ENCODE data around the gene SORCS3. TPM values are rescaled to one million over a fixed set of nuclear protein-coding genes. Genes with fewer than 3 reads are reported as not detected.
A peak's percentile ranks its signal among the peaks of the same experiment; 100 is the strongest.

The SORCS3 gene
- total RNA-seq, 4 donors from 2014 or later: 0.12 to 0.32 (median 0.15) TPM; not detected in 1

DNA sequence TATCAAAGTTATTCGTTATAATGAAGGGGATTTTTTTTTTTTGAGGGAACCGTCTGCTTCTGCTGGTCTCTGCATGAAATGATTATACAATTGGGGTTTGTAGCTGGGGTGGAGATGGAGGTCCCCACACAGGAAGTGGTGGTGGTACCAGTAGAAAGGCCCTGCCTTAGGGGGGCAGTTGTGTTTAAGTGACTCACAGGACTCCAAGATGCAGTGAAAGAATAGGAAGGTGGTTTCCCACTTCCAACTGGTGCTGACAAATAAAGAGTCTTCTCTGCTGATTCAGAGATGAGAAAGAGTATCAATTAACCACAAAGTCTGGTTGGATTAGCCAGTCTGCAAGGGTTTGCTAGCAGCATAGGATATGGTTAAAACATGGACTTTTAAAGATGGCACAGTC lies 376.0 kb downstream of the SORCS3 start:
- WGBS, 2 donors: 33 to 82% methylated on average over 2 of the region's 2 CpGs
- DNase-seq (ENCODE audit: low spot score in 2 of 2): no peak
- intact Hi-C loops (cut with DNase I; ENCODE audit: low total_unique reads): no loop called here
- TF ChIP-seq POLR2A (IDR thresholded peaks at IDR 0.05): no peak
- TF ChIP-seq, protein P1, sequence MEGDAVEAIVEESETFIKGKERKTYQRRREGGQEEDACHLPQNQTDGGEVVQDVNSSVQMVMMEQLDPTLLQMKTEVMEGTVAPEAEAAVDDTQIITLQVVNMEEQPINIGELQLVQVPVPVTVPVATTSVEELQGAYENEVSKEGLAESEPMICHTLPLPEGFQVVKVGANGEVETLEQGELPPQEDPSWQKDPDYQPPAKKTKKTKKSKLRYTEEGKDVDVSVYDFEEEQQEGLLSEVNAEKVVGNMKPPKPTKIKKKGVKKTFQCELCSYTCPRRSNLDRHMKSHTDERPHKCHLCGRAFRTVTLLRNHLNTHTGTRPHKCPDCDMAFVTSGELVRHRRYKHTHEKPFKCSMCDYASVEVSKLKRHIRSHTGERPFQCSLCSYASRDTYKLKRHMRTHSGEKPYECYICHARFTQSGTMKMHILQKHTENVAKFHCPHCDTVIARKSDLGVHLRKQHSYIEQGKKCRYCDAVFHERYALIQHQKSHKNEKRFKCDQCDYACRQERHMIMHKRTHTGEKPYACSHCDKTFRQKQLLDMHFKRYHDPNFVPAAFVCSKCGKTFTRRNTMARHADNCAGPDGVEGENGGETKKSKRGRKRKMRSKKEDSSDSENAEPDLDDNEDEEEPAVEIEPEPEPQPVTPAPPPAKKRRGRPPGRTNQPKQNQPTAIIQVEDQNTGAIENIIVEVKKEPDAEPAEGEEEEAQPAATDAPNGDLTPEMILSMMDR (IDR thresholded peaks at IDR 0.05): no peak
- no peak overlapping the region for H3K4me3 ChIP-seq (ENCODE audit: low read depth, poor library complexity, severe bottlenecking)

DNA sequence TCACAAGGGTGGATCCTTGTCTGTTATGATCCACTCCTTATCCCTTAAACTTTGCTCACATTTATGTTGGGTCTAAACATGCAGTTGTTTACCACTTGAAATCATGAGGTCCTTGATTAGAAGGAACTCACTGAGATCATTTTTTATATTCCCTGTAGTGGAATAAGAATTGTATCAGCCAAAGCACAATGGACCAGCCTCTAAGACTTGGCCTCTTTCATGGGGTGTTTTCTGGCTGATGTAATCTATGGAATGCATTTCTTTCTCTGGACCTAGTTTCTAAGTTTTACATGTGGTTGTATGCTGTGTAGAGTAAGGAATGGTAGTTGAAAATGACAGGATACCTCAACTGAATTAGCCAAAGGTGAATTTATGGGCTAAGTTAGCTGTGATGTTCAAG lies 376.6 kb downstream of the SORCS3 start:
- intact Hi-C loops (cut with DNase I; ENCODE audit: low total_unique reads): no loop called here
- H3K4me3 ChIP-seq (ENCODE audit: low read depth, poor library complexity, severe bottlenecking): no peak overlapping the region
- no peak for DNase-seq (ENCODE audit: low spot score in 2 of 2)
- no peak for TF ChIP-seq POLR2A (IDR thresholded peaks at IDR 0.05)
- TF ChIP-seq, protein P1 (IDR thresholded peaks at IDR 0.05): no peak

DNA sequence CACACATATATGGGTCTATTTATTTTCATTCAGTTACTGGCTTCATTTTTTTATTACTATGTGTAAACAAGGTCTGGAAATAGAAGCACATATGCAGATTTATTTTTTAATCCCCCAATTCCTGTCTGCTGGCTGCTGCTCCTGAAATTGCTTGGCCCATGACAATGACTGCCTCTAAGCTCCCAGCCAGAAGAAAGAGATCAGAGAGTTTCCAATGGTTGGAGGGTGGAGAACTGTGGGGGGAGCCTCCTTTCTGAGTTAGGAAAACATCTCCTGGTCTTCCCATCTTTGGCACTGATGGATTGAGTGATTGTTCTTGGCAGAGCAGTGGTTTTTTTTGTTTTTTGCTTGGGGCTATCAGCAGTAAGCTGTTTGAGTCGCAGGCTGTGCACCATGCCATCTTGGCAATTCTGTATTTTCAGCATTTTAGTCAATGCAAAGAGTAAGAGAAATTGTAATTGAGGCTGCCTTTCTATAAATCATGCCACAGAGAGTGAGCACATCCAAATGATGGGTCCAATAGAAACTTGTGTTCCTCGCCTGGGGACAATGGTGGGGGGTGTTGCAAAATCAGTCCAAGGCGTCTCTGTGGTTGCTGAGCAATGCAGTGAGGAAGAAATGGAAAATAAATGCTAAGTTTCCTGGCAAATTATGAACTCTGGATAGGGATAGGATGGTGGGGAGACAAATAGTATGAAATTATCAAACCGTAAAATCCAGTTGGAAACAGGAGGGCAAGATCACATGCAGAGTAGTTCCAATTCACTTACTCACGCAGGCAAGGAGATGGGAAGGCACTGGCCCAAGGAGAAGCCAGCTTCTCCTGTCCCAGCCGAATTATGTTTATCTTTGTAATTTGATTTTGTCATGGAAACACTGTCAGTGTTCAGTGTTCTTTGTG lies 382.4 kb downstream of the SORCS3 start:
- H3K4me3 ChIP-seq (ENCODE audit: low read depth, poor library complexity, severe bottlenecking): no peak overlapping the region
- WGBS, 2 donors: 25 to 35% methylated on average over 6 of the region's 6 CpGs
- intact Hi-C loops (cut with DNase I; ENCODE audit: low total_unique reads): no loop called here
- peak in 1 of 2 donors; percentile 51 for DNase-seq (ENCODE audit: low spot score in 2 of 2)
- TF ChIP-seq, protein P1 (IDR thresholded peaks at IDR 0.05): no peak
- no peak for TF ChIP-seq POLR2A (IDR thresholded peaks at IDR 0.05)

DNA sequence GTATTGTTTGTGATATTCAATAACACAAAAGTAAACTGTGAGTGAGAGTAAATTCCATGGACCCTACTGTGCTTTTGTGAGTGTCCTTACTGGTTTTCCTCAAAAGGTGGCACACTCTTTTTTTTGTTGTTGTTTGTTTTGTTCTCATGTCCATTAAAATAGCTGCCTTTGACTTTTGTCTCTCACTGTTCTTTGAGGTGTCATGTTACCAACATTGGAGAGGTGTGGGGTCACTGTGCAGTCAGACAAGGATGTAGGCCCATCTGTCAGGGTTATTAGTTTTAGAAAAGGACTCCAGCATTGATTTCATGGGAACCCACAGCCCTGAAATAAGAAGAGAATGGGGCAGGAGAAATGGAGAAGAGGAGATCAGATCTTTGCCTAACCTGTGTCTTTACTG lies 383.1 kb downstream of the SORCS3 start:
- no peak for DNase-seq (ENCODE audit: low spot score in 2 of 2)
- TF ChIP-seq POLR2A (IDR thresholded peaks at IDR 0.05): no peak
- H3K4me3 ChIP-seq (ENCODE audit: low read depth, poor library complexity, severe bottlenecking): no peak overlapping the region
- intact Hi-C loops (cut with DNase I; ENCODE audit: low total_unique reads): no loop called here

DNA sequence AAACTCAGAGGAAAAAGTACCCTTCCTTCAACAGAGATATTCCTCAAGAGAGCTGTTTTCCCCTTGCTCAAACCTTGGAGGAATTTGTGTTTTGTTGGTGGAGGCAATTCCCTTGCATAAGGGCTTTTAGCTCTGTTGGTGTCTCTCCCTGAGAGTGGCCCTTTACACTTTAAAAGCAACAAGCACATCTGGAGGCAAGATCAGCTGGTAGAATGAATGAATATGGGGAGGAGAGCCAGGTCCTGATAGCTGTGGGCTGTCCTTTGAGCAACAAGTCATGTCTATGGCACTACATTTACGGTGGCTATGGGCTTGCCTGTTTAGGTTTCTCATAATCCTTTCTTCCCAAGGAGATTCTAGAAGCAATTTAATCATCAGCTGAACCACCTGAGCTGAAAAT lies 384.0 kb downstream of the SORCS3 start:
- 34 to 42% methylated on average over 1 of the region's 1 CpG for WGBS, 2 donors
- no peak for TF ChIP-seq POLR2A (IDR thresholded peaks at IDR 0.05)
- TF ChIP-seq, protein P1 (IDR thresholded peaks at IDR 0.05): no peak
- intact Hi-C loops (cut with DNase I; ENCODE audit: low total_unique reads): no loop called here
- no peak overlapping the region for H3K4me3 ChIP-seq (ENCODE audit: low read depth, poor library complexity, severe bottlenecking)
- no peak for DNase-seq (ENCODE audit: low spot score in 2 of 2)

DNA sequence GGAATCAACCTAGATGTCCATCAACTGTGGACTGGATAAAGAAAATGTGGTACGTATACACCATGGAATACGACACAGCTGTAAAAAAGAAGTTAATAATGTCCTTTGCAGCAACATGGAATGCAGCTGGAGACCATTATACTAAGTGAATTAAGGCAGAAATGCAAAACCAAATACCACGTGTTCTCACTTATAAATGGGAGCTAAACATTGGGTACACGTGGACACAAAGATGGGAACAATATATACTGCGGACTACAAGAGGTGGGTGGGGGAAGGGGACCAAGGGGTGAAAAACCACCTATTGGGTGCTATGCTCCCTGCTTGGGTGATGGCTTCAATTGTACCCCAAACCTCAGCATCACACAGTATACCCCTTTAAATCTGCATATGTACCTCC lies 385.5 kb downstream of the SORCS3 start:
- intact Hi-C loops (cut with DNase I; ENCODE audit: low total_unique reads): no loop called here
- 82 to 83% methylated on average over 5 of the region's 5 CpGs for WGBS, 2 donors
- TF ChIP-seq, protein P1 (IDR thresholded peaks at IDR 0.05): no peak
- TF ChIP-seq POLR2A (IDR thresholded peaks at IDR 0.05): no peak

More for the DNA sequence above, 385.5 kb downstream of the SORCS3 start:
- no peak for DNase-seq (ENCODE audit: low spot score in 2 of 2)
- H3K4me3 ChIP-seq (ENCODE audit: low read depth, poor library complexity, severe bottlenecking): no peak overlapping the region

Data from lower leg skin (tissue), 4 donors.